ENCODE measurements around the gene MYO5B.

GRCh38 chr18:50096766-50097435 is 98.0 kb downstream of the MYO5B start:
- TF ChIP-seq CTCF (IDR thresholded peaks at IDR 0.05), result no peak
- no peak for TF ChIP-seq ZFX (IDR thresholded peaks at IDR 0.05; ENCODE audit: borderline replicate concordance)

All from 22Rv1 (cell line).